Stomach (tissue), 9 donors: ENCODE measurements around the gene MAP2K2. TPM values are rescaled to one million over a fixed set of nuclear protein-coding genes. Genes with fewer than 3 reads are reported as not detected.

Experiments used
- DNase-seq, 2 donors: peaks; one replicate each; pipeline versions ENCODE4 v3.0.0 to v3.0.0-alpha.2; 2013 to 2019
- H3K27ac ChIP-seq, 5 donors: fragments of 200-600 bp in 4 of 5; sonication (generic) in 4 of 5; one replicate each; pipeline ENCODE4 v1.5.1; 2013 to 2019; ENCODE audit warnings: mild to moderate bottlenecking in 1 of 5, moderate library complexity in 1 of 5
- H3K27me3 ChIP-seq, 3 donors: fragments of 200-600 bp; sonication (generic); one replicate each; pipeline ENCODE4 v1.5.1; 2017 to 2019; ENCODE audit warnings: mixed run types in 1 of 3
- H3K36me3 ChIP-seq, 4 donors: fragments of 200-600 bp; sonication (generic); 1 replicate in 3 of 4; 2 replicates in 1 of 4; pipeline ENCODE4 v1.5.1; 2016 to 2019
- H3K4me1 ChIP-seq, 4 donors: fragments of 200-600 bp; sonication (generic); one replicate each; pipeline ENCODE4 v1.5.1; 2016 to 2019
- H3K4me3 ChIP-seq, 4 donors: fragments of 200-600 bp; sonication (generic) in 3 of 4; one replicate each; pipeline ENCODE4 v1.5.1; 2016 to 2019; ENCODE audit warnings: mild to moderate bottlenecking in 1 of 4
- H3K9me3 ChIP-seq, 4 donors: fragments of 200-600 bp; sonication (generic); one replicate each; pipeline ENCODE4 v1.5.1; 2016 to 2019
- EP300 ChIP-seq: sonication (generic); formaldehyde crosslinking; IDR thresholded peaks from one replicate; pipeline ENCODE4 v1.6.1; 2017; ENCODE audit warnings: antibody characterized with exemption
- POLR2A ChIP-seq, 4 donors: fragments of 450-650 bp; IDR thresholded peaks; one replicate each; pipeline ENCODE4 v1.6.1; 2016; ENCODE audit warnings: antibody characterized with exemption in 4 of 4, control low read depth in 2 of 4, mild to moderate bottlenecking in 1 of 4, moderate library complexity in 1 of 4
- POLR2AphosphoS5 ChIP-seq, 3 donors: sonication (generic); formaldehyde crosslinking; IDR thresholded peaks; one replicate each; pipeline ENCODE4 v1.6.1; 2016; ENCODE audit warnings: antibody characterized with exemption in 3 of 3
- WGBS, 5 donors: extraction: QIAGEN DNeasy Blood & Tissue Kit in 3 of 5; methylation state at CpG; one replicate each; pipeline versions ENCODE4 v1.1.5 to v1.1.7; 2013 to 2018; 5-methylcytosine and 5-hydroxymethylcytosine counted together
- intact Hi-C: fragments of 100-400 bp; cut with DNase I; formaldehyde crosslinking; loops from one replicate; pipeline ENCODE4 v1.15.1; 2023; ENCODE audit warnings: low total_unique reads
- polyA plus RNA-seq, 3 donors: library from polyadenylated mRNA; stranded (reverse); fragments of 200-250 nt; gene quantifications; one replicate each; pipeline ENCODE4 v1.2.3, GENCODE V29; 2013
- total RNA-seq, 5 donors: library from RNA; depleted of rRNA; stranded (reverse); fragments of >200 nt; gene quantifications; one replicate each; pipeline versions ENCODE4 v1.1.0 to v1.2.3, GENCODE V29; 2014 to 2016
- TF ChIP-seq, protein P1 (sequence below), 7 experiments: fragments of 450-650 bp in 4 of 7; fragments of 200-600 bp in 3 of 7; sonication (generic) in 3 of 7; IDR thresholded peaks; one replicate each; pipeline ENCODE4 v1.5.1; 2016 to 2019; ENCODE audit warnings: antibody characterized with exemption in 7 of 7, control low read depth in 2 of 7, mild to moderate bottlenecking in 1 of 7
- donor health status: healthy with polysubstance abuse.
- donor health status: Bipolar disorder and iron deficiency.
- donor health status: healthy.

Gene MAP2K2
- total and polyA plus RNA-seq, 8 donors, result 53.4 to 447 (median 116) TPM

DNA sequence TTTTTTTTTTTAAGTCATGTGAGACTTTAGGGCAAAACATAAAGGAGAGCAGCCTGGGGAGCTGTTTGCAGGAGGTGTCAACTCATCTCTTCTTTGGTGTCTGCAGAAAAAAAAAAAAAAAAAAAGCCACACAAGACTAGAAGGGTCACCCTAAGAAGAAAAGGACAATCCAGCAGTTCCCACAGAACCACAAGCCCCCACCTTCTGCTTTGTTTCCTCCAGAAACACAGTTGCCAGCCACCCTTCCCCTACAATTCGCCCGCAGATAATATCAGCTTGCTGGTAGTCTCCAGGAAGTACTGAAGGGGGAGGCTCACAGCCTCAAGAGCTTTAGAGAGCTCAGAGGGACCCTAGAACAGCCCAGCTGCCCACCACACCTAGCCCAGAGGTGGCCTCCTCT, 34.9 kb downstream of the MAP2K2 start:
- DNase-seq, result peak in 1 of 2 donors; percentile 58
- Histone ChIP-seq H3K27ac (peak overlapping the region in 4 of 5 donors; percentile 37 to 76 (median 60)), H3K9me3 (no peaks in the 10 kb centered on the region), H3K36me3 (peaks cover 23 to 50% (median 48%) of the 10 kb centered on the region in 4 donors), H3K4me3 (peak overlapping the region in 1 of 4 donors; percentile 9), H3K4me1 (peaks cover 6 to 46% (median 28%) of the 10 kb centered on the region in 4 donors), H3K27me3 (no peaks in the 10 kb centered on the region)
- 25 to 68% (median 38%) methylated on average over 2 of the region's 2 CpGs for WGBS, 5 donors
- TF ChIP-seq EP300, result no peak
- TF ChIP-seq POLR2AphosphoS5 (IDR thresholded peaks at IDR 0.05), result no peak
- TF ChIP-seq, protein P1, sequence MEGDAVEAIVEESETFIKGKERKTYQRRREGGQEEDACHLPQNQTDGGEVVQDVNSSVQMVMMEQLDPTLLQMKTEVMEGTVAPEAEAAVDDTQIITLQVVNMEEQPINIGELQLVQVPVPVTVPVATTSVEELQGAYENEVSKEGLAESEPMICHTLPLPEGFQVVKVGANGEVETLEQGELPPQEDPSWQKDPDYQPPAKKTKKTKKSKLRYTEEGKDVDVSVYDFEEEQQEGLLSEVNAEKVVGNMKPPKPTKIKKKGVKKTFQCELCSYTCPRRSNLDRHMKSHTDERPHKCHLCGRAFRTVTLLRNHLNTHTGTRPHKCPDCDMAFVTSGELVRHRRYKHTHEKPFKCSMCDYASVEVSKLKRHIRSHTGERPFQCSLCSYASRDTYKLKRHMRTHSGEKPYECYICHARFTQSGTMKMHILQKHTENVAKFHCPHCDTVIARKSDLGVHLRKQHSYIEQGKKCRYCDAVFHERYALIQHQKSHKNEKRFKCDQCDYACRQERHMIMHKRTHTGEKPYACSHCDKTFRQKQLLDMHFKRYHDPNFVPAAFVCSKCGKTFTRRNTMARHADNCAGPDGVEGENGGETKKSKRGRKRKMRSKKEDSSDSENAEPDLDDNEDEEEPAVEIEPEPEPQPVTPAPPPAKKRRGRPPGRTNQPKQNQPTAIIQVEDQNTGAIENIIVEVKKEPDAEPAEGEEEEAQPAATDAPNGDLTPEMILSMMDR (IDR thresholded peaks at IDR 0.05), result no peak
- TF ChIP-seq POLR2A (IDR thresholded peaks at IDR 0.05), result no peak
- intact Hi-C loops, result no loop called here

DNA sequence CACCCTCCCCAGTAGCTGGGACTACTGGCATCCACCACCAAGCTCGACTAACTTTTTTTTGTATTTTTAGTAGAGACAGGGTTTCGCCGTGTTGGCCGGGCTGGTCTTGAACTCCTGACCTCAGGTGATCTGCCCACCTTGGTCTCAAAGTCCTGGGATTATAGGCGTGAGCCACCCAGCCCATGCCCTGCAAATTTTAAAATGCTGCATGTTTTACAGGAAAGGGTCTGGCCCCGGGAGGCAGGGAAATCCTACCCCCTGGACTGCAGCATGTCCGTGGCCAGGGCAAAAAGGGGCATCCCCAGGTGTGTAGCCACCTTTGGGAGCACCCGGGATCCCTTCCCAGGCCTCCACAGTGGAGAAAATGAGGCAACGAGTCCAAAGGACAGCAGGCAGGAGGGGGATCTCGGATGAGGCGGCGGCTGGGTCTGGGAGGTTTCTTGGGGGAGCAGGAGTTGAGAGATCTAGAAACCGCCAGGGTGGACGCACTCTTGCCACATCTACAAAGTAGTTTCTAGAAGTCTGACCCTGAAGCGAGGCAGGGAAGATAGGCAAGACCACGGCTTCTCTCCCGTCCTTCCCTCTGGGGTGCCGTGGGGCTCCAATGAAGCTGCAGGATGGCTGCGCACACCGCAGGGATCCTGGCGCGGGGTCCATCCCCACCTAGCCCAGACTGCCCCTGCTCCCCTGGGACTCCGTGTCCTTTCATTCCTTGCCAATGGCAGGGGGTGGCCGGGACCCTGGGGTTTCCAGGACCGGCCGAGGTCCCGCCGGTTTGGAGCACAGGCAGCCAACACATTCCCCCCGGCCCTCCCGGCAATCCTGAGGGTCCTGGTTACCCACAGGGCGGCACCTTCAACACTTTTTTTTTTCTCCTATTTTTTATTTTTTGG, 35.9 kb downstream of the MAP2K2 start:
- DNase-seq, result no peak
- H3K27ac ChIP-seq, result peak overlapping the region in 2 of 5 donors; percentile 8 to 20
- peaks cover 18 to 40% (median 38%) of the 10 kb centered on the region in 4 donors for H3K36me3 ChIP-seq
- TF ChIP-seq POLR2AphosphoS5 (IDR thresholded peaks at IDR 0.05) (no peak), EP300 (no peak), POLR2A (IDR thresholded peaks at IDR 0.05) (no peak)
- TF ChIP-seq, protein P1 (IDR thresholded peaks at IDR 0.05), result no peak
- H3K4me3 ChIP-seq, result no peak overlapping the region
- H3K9me3 ChIP-seq, result no peaks in the 10 kb centered on the region
- intact Hi-C loops, result no loop called here
- 84 to 88% (median 86%) methylated on average over 31 of the region's 31 CpGs for WGBS, 5 donors
- H3K4me1 ChIP-seq, result peaks cover 15 to 55% (median 36%) of the 10 kb centered on the region in 4 donors
- H3K27me3 ChIP-seq, result no peaks in the 10 kb centered on the region

DNA sequence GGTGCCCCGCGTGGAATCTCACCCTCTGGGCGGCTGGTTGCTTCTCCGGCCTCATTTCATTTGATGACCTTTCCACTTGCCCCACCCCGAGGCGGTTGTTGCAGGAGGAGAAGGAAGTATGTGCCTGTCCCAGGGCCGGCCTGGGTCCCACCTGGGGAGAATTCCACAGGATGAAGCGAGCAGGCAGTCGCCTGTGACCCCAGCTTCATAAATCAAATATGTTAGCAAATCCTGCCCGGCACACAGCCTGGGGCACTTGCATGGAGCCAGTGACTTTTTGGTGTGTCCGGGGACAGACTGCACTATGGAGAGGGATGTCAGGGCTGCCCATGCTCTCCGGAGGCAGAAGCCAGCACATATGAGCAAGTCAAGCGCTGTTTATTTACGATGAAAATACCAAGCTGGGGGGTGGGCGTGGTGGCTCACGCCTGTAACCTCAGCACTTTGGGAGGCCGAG, 37.5 kb downstream of the MAP2K2 start:
- TF ChIP-seq POLR2AphosphoS5 (IDR thresholded peaks at IDR 0.05) (no peak), POLR2A (IDR thresholded peaks at IDR 0.05) (no peak), EP300 (no peak)
- TF ChIP-seq, protein P1 (IDR thresholded peaks at IDR 0.05), result no peak
- Histone ChIP-seq H3K27ac (peak overlapping the region in 3 of 5 donors; percentile 35 to 46 (median 38)), H3K4me1 (peaks cover 15 to 58% (median 37%) of the 10 kb centered on the region in 4 donors), H3K4me3 (no peak overlapping the region), H3K9me3 (no peaks in the 10 kb centered on the region), H3K36me3 (peaks cover 14 to 24% (median 23%) of the 10 kb centered on the region in 4 donors), H3K27me3 (no peaks in the 10 kb centered on the region)
- peak in 1 of 2 donors; percentile 42 for DNase-seq
- intact Hi-C loops, result no loop called here
- 26 to 36% (median 30%) methylated on average over 14 to 17 of the region's 17 CpGs for WGBS, 5 donors

DNA sequence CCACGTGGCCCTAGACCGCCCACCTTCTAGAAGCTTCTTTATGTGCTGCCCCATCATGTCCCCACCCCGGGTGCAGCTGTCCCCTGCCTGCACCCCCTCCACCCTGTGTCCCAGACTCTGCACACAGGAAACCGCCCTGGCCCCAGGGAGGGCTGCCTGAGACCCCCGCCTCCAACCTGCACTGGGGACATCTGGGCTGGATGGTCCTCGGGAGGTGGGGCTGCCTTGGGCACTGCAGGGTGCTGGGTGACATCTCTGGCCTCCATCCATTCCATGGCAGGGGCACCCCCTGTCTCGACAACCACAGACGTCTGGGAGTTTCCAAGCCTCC, 39.4 kb downstream of the MAP2K2 start:
- Histone ChIP-seq H3K27ac (peak overlapping the region; percentile 71 to 83 (median 76)), H3K36me3 (peaks cover under 1 to 5% (median 5%) of the 10 kb centered on the region in 4 donors), H3K27me3 (no peaks in the 10 kb centered on the region), H3K4me3 (peak overlapping the region in 3 of 4 donors; percentile 21 to 27 (median 22)), H3K9me3 (no peaks in the 10 kb centered on the region), H3K4me1 (peaks cover 15 to 49% (median 34%) of the 10 kb centered on the region in 4 donors)
- intact Hi-C loops, result no loop called here
- DNase-seq, result no peak
- TF ChIP-seq POLR2AphosphoS5 (IDR thresholded peaks at IDR 0.05) (no peak), POLR2A (IDR thresholded peaks at IDR 0.05) (no peak), EP300 (no peak)
- TF ChIP-seq, protein P1 (IDR thresholded peaks at IDR 0.05), result no peak
- WGBS, 5 donors, result 36 to 69% (median 65%) methylated on average over 2 to 8 of the region's 8 CpGs
